NCI-H446 (cell line): Measurements from ENCODE around the gene CYP46A1.

Experiments
- DNase-seq, 2 experiments: peaks; one replicate each; lab custom pipeline; 2025; lab: John Stamatoyannopoulos, UW

Gene CYP46A1

DNA sequence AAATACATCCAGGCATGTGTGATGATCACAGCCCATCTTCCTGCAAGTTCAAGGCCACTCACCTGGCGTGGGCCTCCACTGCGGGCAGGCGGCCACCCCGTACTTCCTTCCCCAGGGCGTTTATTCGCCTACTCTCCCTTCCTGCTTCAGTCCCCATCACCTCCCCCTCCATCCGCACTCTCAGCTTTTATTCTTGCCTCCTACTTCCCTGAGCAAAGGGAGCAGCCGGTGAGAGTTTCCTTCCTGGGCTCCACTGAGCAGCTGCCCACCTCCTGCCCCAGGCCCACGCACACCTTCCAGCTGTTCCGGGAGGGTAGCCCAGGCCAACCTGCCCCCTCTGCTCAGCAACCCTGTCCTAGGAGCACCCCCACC is 4.1 kb downstream of the CYP46A1 start:
- DNase-seq = no peak

- no peak for DNase-seq
These were observed 4.5 kb downstream of the CYP46A1 start for GRCh38 chr14:99688629-99689028.

- no peak for DNase-seq
These were observed 5.5 kb downstream of the CYP46A1 start for GRCh38 chr14:99689266-99690236.

DNA sequence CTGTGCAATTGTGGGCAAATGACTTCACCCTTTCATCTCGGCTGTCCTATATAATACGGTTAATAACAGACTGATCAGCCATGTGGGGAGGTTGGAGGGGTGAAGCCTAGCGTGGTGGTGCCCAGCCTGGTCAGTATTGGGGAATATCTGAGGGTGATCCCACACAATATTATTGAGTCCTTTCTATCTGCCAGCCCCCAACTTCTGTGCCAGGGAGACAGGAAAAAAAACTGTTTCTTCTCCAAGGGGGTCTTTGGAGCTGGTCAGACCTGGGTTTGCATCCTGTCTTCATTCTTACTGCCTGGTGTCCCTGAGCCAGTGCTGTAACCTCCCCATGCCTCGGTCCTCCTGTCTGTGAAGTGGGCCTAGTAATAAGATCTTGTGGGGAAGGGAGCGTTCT is 6.5 kb downstream of the CYP46A1 start:
- DNase-seq = no peak

- DNase-seq = no peak
These were observed 7.2 kb downstream of the CYP46A1 start for GRCh38 chr14:99691111-99691885.

DNA sequence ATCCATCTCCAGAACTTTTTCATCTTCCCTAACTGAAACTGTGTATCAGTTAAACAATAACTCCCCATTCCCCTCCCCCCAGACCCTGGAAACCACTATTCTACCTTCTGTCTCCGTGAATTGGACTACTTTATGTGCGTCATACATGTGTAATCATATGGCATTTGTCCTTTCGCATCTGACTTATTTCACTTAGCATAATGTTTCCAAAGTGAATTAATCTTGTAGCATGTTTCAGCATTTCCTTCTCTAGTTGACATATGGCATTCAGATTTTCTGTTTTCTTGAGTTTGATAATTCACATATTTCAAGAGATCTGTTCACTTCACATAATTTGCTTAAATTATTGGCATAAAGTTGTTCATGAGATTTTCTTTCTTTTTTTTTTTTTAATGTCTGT is 9.8 kb downstream of the CYP46A1 start:
- DNase-seq = no peak

DNA sequence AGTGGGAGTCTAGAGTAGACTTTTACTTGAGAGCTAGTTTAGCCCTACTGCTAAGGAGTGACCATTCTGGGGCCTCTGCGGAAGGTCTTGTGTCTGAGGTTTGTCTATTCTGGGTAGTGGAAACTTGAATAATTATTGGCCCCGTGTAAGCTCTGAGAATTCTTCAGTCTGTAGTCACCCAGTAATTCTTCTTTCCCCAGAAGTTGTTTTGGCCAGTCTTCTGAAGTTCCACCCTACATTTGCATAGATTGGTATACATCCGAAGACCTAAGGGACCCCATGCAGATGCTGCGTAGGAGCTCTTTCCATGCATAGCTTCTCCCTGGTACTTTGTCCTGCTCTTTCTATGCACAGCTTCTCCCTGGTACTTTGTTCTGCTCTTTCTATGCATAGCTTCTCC is 12.8 kb downstream of the CYP46A1 start:
- DNase-seq = no peak

GRCh38 chr14:99698236-99698635 is 14.1 kb downstream of the CYP46A1 start:
- DNase-seq = no peak

DNA sequence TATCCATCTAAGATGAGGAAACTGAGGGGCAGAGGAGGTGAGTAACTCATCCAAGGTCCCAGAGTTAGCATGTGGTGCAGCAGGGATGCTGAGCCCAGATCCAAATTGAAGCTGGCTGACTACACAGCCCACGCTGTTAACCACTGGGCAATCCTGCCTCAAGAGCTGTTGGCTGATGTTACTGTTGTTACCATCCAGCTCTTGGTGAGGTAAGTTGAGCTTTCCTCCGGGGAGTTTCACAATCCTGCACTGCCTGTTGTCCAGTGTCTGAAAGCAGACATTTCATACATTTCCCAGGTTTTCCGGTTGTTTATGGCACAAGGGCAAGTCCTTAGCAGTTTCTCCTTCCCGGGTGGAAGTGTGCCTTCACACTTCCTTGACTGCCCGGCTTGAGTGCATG is 14.5 kb downstream of the CYP46A1 start:
- no peak for DNase-seq

GRCh38 chr14:99699085-99699760 is 15.1 kb downstream of the CYP46A1 start:
- no peak for DNase-seq

DNA sequence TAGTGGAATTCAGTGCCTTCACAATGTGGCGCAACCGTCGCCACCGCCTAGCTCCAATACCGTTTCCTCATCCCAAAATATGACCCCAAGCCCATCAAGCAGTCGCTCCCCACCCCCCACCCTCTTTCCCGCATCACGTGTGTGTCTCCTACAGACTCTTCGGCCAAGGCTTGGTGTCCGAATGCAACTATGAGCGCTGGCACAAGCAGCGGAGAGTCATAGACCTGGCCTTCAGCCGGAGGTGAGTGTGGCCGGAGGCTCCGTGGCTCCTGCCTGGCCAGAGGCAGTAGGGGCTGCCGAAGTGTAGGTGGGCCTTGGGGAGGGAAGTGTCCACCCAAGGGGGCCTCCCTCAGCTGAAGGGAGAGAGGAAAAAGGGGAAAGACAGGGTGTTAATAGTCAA is 15.8 kb downstream of the CYP46A1 start:
- DNase-seq = no peak

DNA sequence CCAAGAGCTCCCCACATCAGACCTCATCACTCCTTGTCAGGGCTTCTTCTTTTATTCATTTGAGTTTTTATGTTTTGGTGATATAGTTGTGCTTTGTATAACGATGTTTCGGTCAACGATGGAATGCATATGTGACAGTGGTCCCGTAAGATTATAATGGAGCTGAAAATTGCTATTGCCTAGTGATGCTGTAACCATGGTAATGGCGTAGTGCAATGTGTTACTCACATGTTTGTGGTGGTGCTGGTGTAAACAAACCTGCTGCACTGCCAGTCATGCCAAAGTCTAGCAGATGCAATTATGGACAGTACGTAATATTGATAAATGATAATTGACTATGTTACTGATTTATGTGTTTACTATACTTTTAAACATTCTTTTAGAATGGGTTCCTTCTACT is 16.3 kb downstream of the CYP46A1 start:
- DNase-seq = no peak

GRCh38 chr14:99701260-99701659 is 17.2 kb downstream of the CYP46A1 start:
- no peak for DNase-seq

GRCh38 chr14:99702115-99702514 is 18.0 kb downstream of the CYP46A1 start:
- DNase-seq = no peak

GRCh38 chr14:99703381-99703780 is 19.3 kb downstream of the CYP46A1 start:
- DNase-seq = no peak

GRCh38 chr14:99704037-99704436 is 19.9 kb downstream of the CYP46A1 start:
- DNase-seq = no peak

DNA sequence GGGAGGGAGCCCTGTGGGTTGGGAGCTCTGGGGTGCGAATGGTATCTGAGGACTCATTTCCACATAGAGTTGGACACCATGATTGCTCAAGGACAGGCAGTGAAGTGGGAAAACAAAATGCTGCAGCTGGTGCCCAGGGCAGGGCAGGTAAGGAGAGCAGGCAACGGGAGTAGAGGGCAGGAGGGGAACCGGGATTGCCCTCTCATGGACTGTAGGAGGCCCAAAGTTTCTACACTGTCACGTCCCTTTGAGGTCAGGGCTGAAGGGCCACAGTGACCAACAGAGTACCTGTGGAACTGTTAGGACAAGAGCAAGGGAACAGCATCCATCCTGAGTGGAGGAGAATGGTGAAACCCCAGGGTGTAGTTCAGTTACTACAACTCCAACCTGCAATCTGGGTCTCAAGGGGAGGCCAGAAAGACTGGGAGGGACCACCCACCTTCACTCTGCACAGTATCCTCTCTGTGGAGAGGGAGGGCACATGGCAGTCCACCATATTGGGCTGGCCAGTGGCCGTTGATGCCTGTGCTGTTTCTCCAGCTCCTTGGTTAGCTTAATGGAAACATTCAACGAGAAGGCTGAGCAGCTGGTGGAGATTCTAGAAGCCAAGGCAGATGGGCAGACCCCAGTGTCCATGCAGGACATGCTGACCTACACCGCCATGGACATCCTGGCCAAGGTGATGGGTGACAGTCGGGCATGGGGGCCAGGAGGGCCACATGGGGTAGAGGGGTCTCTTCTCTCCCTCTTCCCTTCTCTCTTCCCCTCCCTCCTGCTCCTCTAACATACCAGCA is 22.2 kb downstream of the CYP46A1 start:
- no peak for DNase-seq

DNA sequence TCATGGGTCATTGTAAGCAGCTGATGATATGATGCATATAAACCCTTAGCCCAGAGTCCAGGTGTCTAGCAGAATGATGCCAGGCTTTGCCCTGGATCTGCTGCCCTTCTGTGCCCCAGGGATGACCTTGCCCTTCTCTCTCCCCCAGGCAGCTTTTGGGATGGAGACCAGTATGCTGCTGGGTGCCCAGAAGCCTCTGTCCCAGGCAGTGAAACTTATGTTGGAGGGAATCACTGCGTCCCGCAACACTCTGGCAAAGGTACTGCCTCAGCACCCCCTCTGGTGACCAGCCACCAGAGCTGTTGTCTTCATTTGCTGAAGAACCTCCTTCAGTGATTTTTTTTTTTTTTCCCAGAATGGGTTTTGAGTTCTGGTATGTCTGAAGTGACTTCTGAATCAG is 23.3 kb downstream of the CYP46A1 start:
- no peak for DNase-seq

DNA sequence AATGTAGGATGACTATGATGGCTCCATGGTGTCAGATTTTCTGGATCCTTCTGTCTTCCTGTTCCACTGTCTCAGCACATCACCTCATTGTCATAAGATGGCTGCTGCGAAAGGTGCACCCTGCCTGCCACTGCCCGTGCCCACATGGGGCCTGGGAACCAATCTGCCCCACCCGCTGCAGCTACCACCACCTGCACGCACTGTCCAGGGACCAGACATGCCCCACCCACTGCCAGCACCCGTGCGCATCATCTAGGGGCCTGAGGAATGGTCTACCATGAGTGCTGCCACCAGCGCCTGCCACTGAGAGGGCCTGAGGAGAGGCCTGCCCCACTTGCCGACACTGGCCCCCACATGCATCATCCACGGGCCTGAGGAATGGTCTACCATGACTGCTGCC is 23.8 kb downstream of the CYP46A1 start:
- no peak for DNase-seq

DNA sequence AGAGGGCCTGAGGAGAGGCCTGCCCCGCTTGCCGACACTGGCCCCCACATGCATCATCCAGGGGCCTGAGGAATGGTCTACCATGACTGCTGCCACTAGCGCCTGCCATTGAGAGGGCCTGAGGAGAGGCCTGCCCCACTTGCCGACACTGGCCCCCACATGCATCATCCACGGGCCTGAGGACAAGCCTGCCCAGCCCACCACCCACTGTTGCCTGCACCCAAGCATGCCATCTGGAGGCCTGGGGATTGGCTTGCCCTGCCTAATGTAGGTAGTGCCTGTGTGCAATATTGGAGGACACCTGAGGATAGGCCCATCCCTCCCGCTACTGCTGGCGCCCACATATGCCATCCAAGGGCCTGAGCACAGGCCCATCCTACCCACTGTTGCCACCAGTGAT is 24.4 kb downstream of the CYP46A1 start:
- no peak for DNase-seq

DNA sequence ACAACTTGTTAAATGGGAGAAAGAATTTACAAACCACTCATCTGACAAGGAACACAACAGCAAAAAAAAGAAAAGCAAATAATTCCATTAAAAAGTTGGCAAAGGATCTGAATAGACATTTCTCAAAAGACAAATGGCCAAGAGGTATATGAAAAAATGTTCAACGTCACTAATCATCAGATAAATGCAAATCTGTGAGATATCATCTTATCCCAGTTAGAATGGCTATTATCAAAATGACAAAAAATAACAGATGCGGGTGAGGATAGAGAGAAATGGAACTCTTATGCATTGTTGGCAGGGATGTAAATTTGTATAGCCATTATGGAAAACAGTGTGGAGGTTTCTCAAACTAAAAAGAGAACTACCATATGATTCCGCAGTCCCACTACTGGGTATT is 29.9 kb downstream of the CYP46A1 start:
- DNase-seq = no peak
